GM12875 (cell line): ENCODE results near the gene PLGRKT.

Source experiments
- H3K4me3 ChIP-seq: one replicate; pipeline ENCODE4 v1.5.1; 2011; ENCODE audit warnings: low read depth, low read length, control low read depth
- TF ChIP-seq, protein P1 (sequence below): IDR thresholded peaks from 2 replicates; pipeline ENCODE4 v1.5.1; 2011; ENCODE audit warnings: low read depth, mild to moderate bottlenecking, control low read depth, inconsistent platforms, low read length, moderate library complexity, borderline replicate concordance; ENCODE audit not compliant: insufficient read depth

The PLGRKT gene

GRCh38 chr9:5437254-5438216 lies at the start of gene PLGRKT:
Gene PLGRKT, minus strand, starts transcription at chr9:5437925. Its CDS starts 5,948 bp downstream, at chr9:5431977.
- peak within 1 kb of the TSS; percentile 93 for H3K4me3 ChIP-seq
- TF ChIP-seq, protein P1, sequence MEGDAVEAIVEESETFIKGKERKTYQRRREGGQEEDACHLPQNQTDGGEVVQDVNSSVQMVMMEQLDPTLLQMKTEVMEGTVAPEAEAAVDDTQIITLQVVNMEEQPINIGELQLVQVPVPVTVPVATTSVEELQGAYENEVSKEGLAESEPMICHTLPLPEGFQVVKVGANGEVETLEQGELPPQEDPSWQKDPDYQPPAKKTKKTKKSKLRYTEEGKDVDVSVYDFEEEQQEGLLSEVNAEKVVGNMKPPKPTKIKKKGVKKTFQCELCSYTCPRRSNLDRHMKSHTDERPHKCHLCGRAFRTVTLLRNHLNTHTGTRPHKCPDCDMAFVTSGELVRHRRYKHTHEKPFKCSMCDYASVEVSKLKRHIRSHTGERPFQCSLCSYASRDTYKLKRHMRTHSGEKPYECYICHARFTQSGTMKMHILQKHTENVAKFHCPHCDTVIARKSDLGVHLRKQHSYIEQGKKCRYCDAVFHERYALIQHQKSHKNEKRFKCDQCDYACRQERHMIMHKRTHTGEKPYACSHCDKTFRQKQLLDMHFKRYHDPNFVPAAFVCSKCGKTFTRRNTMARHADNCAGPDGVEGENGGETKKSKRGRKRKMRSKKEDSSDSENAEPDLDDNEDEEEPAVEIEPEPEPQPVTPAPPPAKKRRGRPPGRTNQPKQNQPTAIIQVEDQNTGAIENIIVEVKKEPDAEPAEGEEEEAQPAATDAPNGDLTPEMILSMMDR, result peak; percentile 28; the same call in 1 of the 2 replicates

GRCh38 chr9:5486988-5487387 lies 49.3 kb upstream of the PLGRKT start:
- TF ChIP-seq, protein P1, result no peak
- no peak overlapping the region for H3K4me3 ChIP-seq

- TF ChIP-seq, protein P1, result no peak
- no peak overlapping the region for H3K4me3 ChIP-seq
Observed at GRCh38 chr9:5485378-5486085, 47.8 kb upstream of the PLGRKT start.

DNA sequence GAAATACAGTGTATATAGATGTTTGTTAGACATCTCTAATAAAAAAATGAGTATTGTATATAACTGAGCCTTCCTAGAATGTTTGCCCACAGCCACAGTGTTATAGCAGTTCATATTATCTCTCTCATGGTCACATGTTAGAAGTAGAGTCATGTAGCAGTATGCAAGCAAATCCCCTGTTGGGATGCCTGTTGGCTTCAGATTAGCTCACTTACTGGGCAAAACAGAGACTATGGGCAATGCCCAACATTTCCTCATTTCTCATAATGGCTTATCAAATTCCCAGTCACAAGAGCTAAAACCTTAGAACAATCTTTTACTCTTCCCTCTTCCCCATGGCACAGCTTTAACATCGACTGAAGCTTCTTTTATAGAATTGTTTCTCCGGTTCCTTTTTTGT lies 45.6 kb upstream of the PLGRKT start:
- TF ChIP-seq, protein P1, result no peak
- H3K4me3 ChIP-seq, result no peak overlapping the region

- TF ChIP-seq, protein P1, result no peak
- H3K4me3 ChIP-seq, result no peak overlapping the region
Observed at GRCh38 chr9:5482194-5482593, 44.5 kb upstream of the PLGRKT start.

DNA sequence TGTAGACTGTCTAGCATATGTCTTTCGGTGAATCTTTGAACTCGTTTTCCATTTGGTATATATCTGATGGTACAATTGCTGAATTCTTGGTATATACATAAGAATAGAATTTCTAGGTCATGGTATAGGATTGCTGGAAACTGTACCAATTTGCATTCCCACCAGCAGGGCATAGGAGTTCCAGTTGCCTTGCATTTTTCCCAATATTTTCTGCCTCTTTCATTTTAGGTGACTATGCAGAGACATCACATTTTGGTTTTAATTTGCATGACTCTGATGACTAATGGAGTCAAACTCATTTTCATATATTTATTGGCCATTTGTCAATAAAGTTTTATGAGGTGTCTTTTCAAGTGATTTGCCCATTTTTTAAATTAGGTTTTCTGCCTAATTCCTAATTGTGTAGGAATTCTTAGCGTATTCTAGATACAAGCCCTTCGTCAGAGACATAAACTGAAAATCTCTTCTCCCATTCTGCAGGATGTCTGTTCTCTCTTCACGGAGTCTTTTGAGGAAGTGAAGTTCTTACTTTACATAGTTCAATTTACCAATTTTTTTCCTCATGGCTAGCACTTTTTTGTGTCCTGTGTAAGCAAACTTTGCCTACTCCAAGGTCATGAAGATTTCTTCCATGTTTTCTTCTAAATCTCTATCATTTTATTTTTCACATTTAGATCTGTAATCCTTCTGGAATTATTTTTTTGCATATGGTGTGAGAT lies 43.8 kb upstream of the PLGRKT start:
- TF ChIP-seq, protein P1, result no peak
- no peak overlapping the region for H3K4me3 ChIP-seq
